Hepatocyte (in vitro differentiated cells): ENCODE results near the gene ZNF493.

ENCODE experiments used
- CTCF ChIP-seq: fragments of 200-600 bp; sonication (generic); IDR thresholded peaks from 2 replicates; pipeline ENCODE4 v1.5.1; 2016; ENCODE audit warnings: antibody characterized with exemption, mild to moderate bottlenecking; ENCODE audit not compliant: poor library complexity
- EZH2 ChIP-seq: fragments of 200-600 bp; sonication (generic); IDR thresholded peaks from 2 replicates; pipeline ENCODE4 v1.6.1; 2016; ENCODE audit warnings: antibody characterized with exemption, mild to moderate bottlenecking, borderline replicate concordance

GRCh38 chr19:21466627-21467026 lies 69.7 kb downstream of the ZNF493 start:
- TF ChIP-seq CTCF (no peak), EZH2 (no peak)
